Activated CD4-positive, alpha-beta T cell treated with anti-CD3 and anti-CD28 coated beads, Interleukin-2, Interleukin-4, amounts not matched to agents 100 ng/mL and 50 ng/mL, durations not matched to agents 16 hours and 8 hours (primary cell): Measurements from ENCODE around the gene SH2D3A.

ENCODE experiments used
- DNase-seq: peaks from one replicate; pipeline ENCODE4 v3.0.0-alpha.2; 2020; ENCODE audit warnings: low spot score

The SH2D3A gene

GRCh38 chr19:6708346-6708745 lies 58.9 kb downstream of the SH2D3A start:
- no peak for DNase-seq

DNA sequence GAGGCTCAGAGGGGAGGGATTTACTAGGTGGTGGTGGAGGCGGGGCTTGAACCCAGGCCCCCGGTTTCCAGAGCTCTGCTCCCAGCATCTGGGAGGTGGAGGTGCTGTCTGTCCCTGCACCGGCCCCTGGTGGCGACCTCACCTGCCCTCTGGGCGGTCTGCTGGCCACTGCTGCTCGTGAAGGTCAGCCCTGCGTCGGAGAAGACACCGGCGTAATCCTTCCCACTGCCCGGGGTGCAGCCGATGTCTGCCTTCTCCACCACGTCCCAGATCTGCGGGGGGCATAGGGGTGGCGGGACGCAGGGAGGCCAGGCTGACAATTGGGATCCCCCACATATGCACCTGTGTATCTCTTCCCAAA lies 59.6 kb downstream of the SH2D3A start:
- DNase-seq, result no peak

DNA sequence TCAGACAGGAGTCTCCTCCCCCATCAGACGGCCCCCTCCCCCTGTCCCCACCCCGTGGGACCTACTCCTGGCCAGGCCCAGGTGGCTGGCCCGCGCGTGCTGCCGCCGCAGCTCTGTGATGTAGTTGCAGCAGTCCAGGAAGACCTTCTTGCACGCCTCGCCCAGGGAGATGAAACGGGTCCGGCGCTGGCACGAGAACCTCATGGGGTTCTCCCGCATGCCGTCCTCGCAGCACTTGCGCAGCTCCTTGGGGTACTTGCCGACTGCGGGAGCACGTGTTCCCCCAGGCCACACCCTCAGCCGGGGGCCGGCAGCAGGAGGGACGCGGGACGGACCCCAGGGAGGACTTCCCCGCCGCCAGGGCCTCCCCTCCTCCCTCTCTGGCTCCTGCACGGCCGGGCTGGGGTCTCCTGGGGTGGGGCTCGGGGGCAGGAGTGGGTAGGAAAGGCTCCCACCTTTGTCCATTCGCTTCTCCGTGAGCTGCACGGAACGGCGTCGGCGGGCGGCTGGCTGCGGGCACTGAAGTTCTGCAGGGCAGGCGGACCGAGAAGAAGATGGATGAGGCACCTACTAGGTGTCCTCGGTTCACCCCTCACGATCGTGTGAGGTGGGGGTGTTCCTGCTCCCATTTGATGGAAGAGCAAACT lies 60.1 kb downstream of the SH2D3A start:
- DNase-seq, result no peak

- DNase-seq, result no peak
Measured at GRCh38 chr19:6706633-6706958, 60.6 kb downstream of the SH2D3A start.

DNA sequence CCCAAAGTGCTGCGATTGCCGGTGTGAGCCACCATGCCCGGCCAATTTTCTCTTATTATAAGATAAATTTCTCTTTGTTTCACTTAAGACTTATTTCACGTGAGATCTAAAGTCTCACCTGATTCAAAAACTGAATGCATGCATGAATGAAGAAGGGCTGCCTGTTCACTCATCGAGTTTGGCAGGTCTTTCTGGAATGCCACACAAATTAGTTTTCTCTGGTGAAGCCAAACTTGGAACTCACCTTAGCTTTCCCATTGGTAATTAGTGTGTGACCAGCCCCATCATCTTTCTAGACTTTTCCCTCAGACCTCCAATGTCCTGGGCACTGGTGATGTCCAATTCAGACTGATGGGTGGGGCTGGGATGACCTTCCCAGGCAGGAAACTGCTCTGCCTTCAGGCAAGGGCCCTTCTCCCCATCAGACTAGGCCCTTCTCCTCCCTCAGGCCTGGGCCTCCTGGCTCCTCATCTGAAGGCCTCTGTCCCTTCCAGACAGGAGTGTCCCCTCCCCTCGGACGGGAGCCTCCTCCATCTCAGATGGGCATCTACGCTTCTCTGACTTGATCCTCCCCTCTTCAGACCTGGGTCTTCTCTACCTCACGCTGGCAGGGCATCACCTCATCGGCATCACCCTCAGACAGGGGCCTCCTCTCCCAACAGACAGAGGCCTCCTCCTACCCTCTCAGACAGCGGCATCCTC lies 61.2 kb downstream of the SH2D3A start:
- DNase-seq, result no peak
